Nucleus accumbens (tissue), 56 donors: Measurements from ENCODE around the gene ABCA10.

Experiments
- DNase-seq, 56 donors: peaks; one replicate each; lab custom pipeline; 2025; lab: John Stamatoyannopoulos, UW

The ABCA10 gene

DNA sequence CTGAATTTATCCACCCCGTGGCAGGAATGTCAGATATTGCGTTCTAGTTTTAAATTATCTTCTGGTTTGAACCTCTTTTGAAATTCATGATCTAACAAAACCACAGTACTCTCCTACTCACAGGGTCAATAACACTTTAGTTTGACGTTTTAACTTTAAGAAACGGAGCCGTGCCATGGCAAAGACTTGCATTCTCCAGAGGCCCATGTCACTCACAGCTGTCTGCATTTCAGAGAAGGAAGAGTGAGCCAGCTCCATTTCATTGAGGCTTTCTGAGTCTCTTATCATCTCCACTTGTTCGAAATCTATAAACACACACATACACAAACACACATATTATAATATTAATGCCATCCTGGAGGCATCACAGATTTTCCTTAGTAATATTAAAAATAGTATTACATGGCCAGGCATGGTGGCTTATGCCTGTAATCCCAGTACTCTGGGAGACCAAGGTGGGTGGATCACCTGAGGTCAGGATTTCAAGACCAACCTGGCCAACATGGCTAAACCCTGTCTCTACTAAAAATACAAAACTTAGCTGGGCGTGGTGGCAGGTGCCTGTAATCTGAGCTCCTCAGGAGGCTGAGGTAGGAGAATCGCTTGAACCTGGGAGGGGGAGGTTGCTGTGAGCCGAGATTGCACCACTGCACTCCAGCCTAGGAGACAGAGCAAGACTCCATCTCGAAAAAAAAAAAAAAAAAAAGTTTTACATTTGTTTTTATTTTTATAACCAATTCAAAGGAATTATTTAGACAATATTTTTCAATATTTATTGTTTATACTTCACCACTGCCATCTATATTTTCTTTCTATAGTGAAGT is 122.5 kb downstream of the ABCA10 start:
- DNase-seq = no peak

DNA sequence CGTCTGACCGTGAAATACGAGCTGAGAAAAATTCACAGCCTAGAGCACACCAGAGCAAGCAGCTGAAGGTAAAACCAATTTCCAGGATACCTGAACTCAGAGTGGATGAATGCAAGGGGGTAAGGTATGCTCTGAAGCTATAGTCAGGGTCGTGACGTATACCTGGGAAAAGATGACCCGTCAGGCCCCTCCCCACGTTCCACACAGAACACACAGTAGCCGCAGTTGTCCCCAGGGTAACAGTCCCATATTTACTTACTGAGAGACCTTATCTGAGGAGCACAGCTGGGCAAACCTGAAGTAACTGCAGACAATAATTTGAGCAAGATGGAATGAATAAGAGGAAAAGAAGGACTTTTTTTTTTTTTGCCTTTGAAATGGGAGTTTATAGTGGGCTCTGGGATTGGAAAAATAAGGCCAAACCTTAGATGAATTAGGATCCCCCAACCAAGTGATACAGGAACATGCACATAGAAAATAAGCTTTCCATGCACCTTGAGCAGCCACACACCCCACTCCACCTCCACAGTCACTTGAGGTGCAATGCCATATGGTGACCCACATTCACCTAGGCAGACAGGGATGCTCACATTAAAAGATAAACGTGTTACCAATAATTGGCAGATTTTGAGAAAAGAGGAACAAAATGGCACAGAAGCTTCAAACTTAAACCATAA is 124.9 kb downstream of the ABCA10 start:
- no peak for DNase-seq

DNA sequence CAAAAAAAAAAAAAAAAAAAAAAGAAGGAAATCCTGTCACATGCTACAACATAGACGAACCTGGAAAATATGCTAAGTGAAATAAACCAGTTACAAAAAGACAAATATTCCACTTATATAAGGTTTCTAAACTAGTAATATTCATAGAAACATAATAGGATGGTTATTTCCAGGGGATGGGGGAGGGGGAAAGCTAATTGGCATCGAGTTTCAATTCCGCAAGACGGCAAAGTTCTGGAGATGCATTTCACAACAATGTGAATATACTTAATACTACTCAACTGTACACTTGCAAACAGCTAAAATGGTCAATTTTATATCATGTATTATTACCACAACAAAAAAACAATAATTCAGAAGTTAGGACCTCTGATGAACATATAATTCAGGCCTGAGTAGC is 130.0 kb downstream of the ABCA10 start:
- no peak for DNase-seq
